ENCODE data around the gene EEA1. TPM values are rescaled to one million over a fixed set of nuclear protein-coding genes. Genes with fewer than 3 reads are reported as not detected.

Gene EEA1
- total and polyA plus RNA-seq, 9 donors, result 5.0 to 41.1 (median 32.1) TPM

- Histone ChIP-seq H3K36me3 (no peaks in the 10 kb centered on the region), H3K9me3 (no peaks in the 10 kb centered on the region), H3K4me1 (ENCODE audit: insufficient read depth) (peaks cover 2% of the 10 kb centered on the region), H3K27me3 (no peaks in the 10 kb centered on the region), H3K4me3 (no peak overlapping the region), H3K27ac (no peak overlapping the region)
- intact Hi-C loops (cut with DNase I), result no loop called here
- no peak for DNase-seq
- no peak for TF ChIP-seq CTCF (IDR thresholded peaks at IDR 0.05)
- TF ChIP-seq EP300 (IDR thresholded peaks at IDR 0.05), result no peak
- TF ChIP-seq POLR2A (IDR thresholded peaks at IDR 0.05), result no peak
- WGBS, 3 donors, result 85 to 97% (median 87%) methylated on average over 1 of the region's 1 CpG
Observed at GRCh38 chr12:92779902-92780301, 149.2 kb downstream of the EEA1 start.

- 49 to 67% (median 65%) methylated on average over 3 of the region's 3 CpGs for WGBS, 3 donors
- no peak for TF ChIP-seq CTCF (IDR thresholded peaks at IDR 0.05)
- no peak for TF ChIP-seq EP300 (IDR thresholded peaks at IDR 0.05)
- TF ChIP-seq POLR2A (IDR thresholded peaks at IDR 0.05), result no peak
- DNase-seq, result no peak
- no peaks in the 10 kb centered on the region for H3K36me3 ChIP-seq
- H3K9me3 ChIP-seq, result no peaks in the 10 kb centered on the region
- no peaks in the 10 kb centered on the region for H3K27me3 ChIP-seq
- H3K4me1 ChIP-seq (ENCODE audit: insufficient read depth), result no peaks in the 10 kb centered on the region
- no peak overlapping the region for H3K4me3 ChIP-seq
- no peak overlapping the region for H3K27ac ChIP-seq
- intact Hi-C loops (cut with DNase I), result no loop called here
Observed at GRCh38 chr12:92778525-92778924, 150.6 kb downstream of the EEA1 start.

- no peaks in the 10 kb centered on the region for H3K36me3 ChIP-seq
- no peaks in the 10 kb centered on the region for H3K27me3 ChIP-seq
- no peak overlapping the region for H3K27ac ChIP-seq
- H3K9me3 ChIP-seq, result no peaks in the 10 kb centered on the region
- no peak overlapping the region for H3K4me3 ChIP-seq
- no peak for DNase-seq
- no peak for TF ChIP-seq CTCF (IDR thresholded peaks at IDR 0.05)
- TF ChIP-seq POLR2A (IDR thresholded peaks at IDR 0.05), result no peak
- no peak for TF ChIP-seq EP300 (IDR thresholded peaks at IDR 0.05)
- intact Hi-C loops (cut with DNase I), result no loop called here
- H3K4me1 ChIP-seq (ENCODE audit: insufficient read depth), result no peaks in the 10 kb centered on the region
Observed at GRCh38 chr12:92775416-92775815, 153.7 kb downstream of the EEA1 start.

- H3K27ac ChIP-seq, result no peak overlapping the region
- no peaks in the 10 kb centered on the region for H3K9me3 ChIP-seq
- no peaks in the 10 kb centered on the region for H3K27me3 ChIP-seq
- H3K36me3 ChIP-seq, result no peaks in the 10 kb centered on the region
- intact Hi-C loops (cut with DNase I), result no loop called here
- 51 to 75% (median 58%) methylated on average over 1 of the region's 1 CpG for WGBS, 3 donors
- DNase-seq, result no peak
- no peak overlapping the region for H3K4me3 ChIP-seq
- peaks cover 4% of the 10 kb centered on the region for H3K4me1 ChIP-seq (ENCODE audit: insufficient read depth)
- TF ChIP-seq POLR2A (IDR thresholded peaks at IDR 0.05), result no peak
- TF ChIP-seq EP300 (IDR thresholded peaks at IDR 0.05), result no peak
- no peak for TF ChIP-seq CTCF (IDR thresholded peaks at IDR 0.05)
Observed at GRCh38 chr12:92771001-92771400, 158.1 kb downstream of the EEA1 start.
